ENCODE results near the gene CDK11B.

The CDK11B gene

DNA sequence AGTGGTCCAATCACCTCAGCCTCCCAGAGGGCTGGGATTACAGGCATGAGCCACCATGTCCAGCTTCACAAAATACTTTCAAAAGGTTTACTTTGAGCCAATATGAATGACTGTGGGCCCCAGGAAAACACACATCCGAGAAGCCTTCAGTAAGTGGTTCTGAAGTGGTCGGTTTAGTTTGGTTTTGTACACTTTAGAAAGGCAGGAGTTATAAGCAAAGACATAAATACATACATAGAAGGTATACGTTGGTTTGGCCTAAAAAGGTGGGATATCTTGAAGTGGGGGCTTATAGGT is 46.8 kb downstream of the CDK11B start:
- no peak overlapping the region for H3K27ac ChIP-seq (ENCODE audit: low read depth, low read length)

DNA sequence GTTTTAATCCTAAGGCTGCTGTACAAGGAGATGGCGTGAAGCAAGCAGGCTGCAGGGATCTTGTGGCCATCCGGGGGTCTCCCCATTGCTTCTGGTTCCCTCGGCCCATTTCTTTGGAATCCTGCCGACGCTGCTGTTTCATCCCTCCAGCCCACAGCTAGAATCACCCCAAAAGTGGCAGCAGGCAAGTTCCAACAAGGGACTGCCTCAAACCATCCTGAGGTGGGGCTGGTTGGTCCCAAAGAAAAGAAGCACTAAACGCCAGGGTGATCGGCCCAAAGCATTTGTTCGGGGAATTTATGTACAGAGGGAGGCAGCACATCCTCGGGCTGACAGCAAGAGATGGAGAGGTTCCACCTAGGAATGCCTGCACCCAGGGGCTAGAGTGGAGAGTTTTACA is 48.0 kb downstream of the CDK11B start:
- no peaks in the 10 kb centered on the region for H3K9me3 ChIP-seq (ENCODE audit: control insufficient read depth, insufficient read depth, low read length)
- H3K4me1 ChIP-seq (ENCODE audit: control insufficient read depth, low read length) = peaks cover 29% of the 10 kb centered on the region
- H3K27me3 ChIP-seq (ENCODE audit: control insufficient read depth, low read length) = no peaks in the 10 kb centered on the region
- no peak overlapping the region for H3K4me3 ChIP-seq (ENCODE audit: low read length)
- H3K27ac ChIP-seq (ENCODE audit: low read depth, low read length) = no peak overlapping the region
- peaks cover 6% of the 10 kb centered on the region; the same call in 1 of the 2 replicates for H3F3A ChIP-seq (ENCODE audit: control insufficient read depth, insufficient read depth)
- H3K9me2 ChIP-seq (replicated peaks; ENCODE audit: control insufficient read depth, low read length) = no peaks in the 10 kb centered on the region
- TF ChIP-seq, protein P1, sequence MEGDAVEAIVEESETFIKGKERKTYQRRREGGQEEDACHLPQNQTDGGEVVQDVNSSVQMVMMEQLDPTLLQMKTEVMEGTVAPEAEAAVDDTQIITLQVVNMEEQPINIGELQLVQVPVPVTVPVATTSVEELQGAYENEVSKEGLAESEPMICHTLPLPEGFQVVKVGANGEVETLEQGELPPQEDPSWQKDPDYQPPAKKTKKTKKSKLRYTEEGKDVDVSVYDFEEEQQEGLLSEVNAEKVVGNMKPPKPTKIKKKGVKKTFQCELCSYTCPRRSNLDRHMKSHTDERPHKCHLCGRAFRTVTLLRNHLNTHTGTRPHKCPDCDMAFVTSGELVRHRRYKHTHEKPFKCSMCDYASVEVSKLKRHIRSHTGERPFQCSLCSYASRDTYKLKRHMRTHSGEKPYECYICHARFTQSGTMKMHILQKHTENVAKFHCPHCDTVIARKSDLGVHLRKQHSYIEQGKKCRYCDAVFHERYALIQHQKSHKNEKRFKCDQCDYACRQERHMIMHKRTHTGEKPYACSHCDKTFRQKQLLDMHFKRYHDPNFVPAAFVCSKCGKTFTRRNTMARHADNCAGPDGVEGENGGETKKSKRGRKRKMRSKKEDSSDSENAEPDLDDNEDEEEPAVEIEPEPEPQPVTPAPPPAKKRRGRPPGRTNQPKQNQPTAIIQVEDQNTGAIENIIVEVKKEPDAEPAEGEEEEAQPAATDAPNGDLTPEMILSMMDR (IDR thresholded peaks at IDR 0.05; ENCODE audit: low read depth, low read length, poor library complexity, severe bottlenecking) = no peak
- no peak for TF ChIP-seq EZH2phosphoT487 (IDR thresholded peaks at IDR 0.05; ENCODE audit: borderline replicate concordance, low read length)
- peaks cover 3% of the 10 kb centered on the region; the same call in 1 of the 2 replicates for H3K36me3 ChIP-seq (ENCODE audit: control insufficient read depth, low read length)
- H3K79me2 ChIP-seq (ENCODE audit: control insufficient read depth, low read length) = peaks cover 15% of the 10 kb centered on the region
- no peak overlapping the region for H3K4me2 ChIP-seq (ENCODE audit: low read length)
- H4K20me1 ChIP-seq (ENCODE audit: control insufficient read depth, insufficient read depth, low read depth, low read length) = no peaks in the 10 kb centered on the region

More for the DNA sequence above, 46.8 kb downstream of the CDK11B start:
- H3K27me3 ChIP-seq (ENCODE audit: control insufficient read depth, low read length) = no peaks in the 10 kb centered on the region
- peaks cover 3% of the 10 kb centered on the region; the same call in 1 of the 2 replicates for H3F3A ChIP-seq (ENCODE audit: control insufficient read depth, insufficient read depth)
- no peaks in the 10 kb centered on the region for H3K9me2 ChIP-seq (replicated peaks; ENCODE audit: control insufficient read depth, low read length)
- H3K79me2 ChIP-seq (ENCODE audit: control insufficient read depth, low read length) = peaks cover 24% of the 10 kb centered on the region
- no peak for TF ChIP-seq EZH2phosphoT487 (IDR thresholded peaks at IDR 0.05; ENCODE audit: borderline replicate concordance, low read length)
- TF ChIP-seq, protein P1 (IDR thresholded peaks at IDR 0.05; ENCODE audit: low read depth, low read length, poor library complexity, severe bottlenecking) = no peak
- H3K4me3 ChIP-seq (ENCODE audit: low read length) = no peak overlapping the region
- peaks cover 7% of the 10 kb centered on the region; the same call in 1 of the 2 replicates for H4K20me1 ChIP-seq (ENCODE audit: control insufficient read depth, insufficient read depth, low read depth, low read length)
- H3K4me1 ChIP-seq (ENCODE audit: control insufficient read depth, low read length) = peaks cover 31% of the 10 kb centered on the region
- H3K36me3 ChIP-seq (ENCODE audit: control insufficient read depth, low read length) = peaks cover 3% of the 10 kb centered on the region; the same call in 1 of the 2 replicates
- no peaks in the 10 kb centered on the region for H3K9me3 ChIP-seq (ENCODE audit: control insufficient read depth, insufficient read depth, low read length)
- no peak overlapping the region for H3K4me2 ChIP-seq (ENCODE audit: low read length)

DNA sequence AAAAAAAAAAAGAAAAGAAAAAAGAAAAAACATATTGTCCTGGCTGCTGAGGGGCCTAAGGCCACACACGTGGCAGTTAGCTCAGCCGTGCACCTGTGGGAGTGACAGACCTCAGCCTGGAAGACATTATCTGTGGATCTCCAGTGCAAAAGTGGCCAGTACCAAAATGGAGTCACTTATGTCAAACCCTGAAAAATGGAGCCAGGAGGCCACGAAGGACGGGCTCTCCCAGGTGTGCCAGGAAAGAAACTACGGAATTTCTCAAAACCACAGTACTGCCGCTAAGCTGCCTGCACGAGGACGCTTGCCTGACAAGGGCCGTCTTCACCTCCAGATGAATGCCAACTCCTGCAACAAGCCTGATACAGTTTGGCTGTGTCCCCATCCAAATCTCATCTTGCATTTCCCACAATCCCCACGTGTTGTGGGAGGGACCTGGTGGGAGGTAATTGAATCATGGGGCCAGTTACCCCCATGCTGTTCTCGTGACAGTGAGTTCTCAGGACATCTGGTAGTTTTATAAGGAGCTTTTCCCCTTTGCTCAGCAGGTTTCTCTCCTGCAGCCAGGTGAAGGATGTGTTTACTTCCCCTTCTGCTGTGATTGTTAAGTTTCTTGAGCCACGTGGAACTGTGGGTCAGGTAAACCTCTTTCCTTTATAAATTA is 48.9 kb downstream of the CDK11B start:
- peaks cover 29% of the 10 kb centered on the region for H3K4me1 ChIP-seq (ENCODE audit: control insufficient read depth, low read length)
- H3K79me2 ChIP-seq (ENCODE audit: control insufficient read depth, low read length) = peaks cover 13% of the 10 kb centered on the region
- H4K20me1 ChIP-seq (ENCODE audit: control insufficient read depth, insufficient read depth, low read depth, low read length) = no peaks in the 10 kb centered on the region
- no peaks in the 10 kb centered on the region for H3K9me3 ChIP-seq (ENCODE audit: control insufficient read depth, insufficient read depth, low read length)
- H3K27me3 ChIP-seq (ENCODE audit: control insufficient read depth, low read length) = 0 out of 2 replicates have a peak, but pooled peaks cover under 1% of the 10 kb centered on the region
- H3K4me3 ChIP-seq (ENCODE audit: low read length) = no peak overlapping the region
- TF ChIP-seq EZH2phosphoT487 (IDR thresholded peaks at IDR 0.05; ENCODE audit: borderline replicate concordance, low read length) = no peak
- TF ChIP-seq, protein P1 (IDR thresholded peaks at IDR 0.05; ENCODE audit: low read depth, low read length, poor library complexity, severe bottlenecking) = no peak
- no peak overlapping the region for H3K4me2 ChIP-seq (ENCODE audit: low read length)
- no peak overlapping the region for H3K27ac ChIP-seq (ENCODE audit: low read depth, low read length)
- H3F3A ChIP-seq (ENCODE audit: control insufficient read depth, insufficient read depth) = peaks cover 6% of the 10 kb centered on the region; the same call in 1 of the 2 replicates
- H3K9me2 ChIP-seq (replicated peaks; ENCODE audit: control insufficient read depth, low read length) = no peaks in the 10 kb centered on the region
- H3K36me3 ChIP-seq (ENCODE audit: control insufficient read depth, low read length) = no peaks in the 10 kb centered on the region

All from DOHH2 (cell line).